Kidney (tissue), 14 donors: ENCODE data around the gene TBC1D9B. TPM values are rescaled to one million over a fixed set of nuclear protein-coding genes. Genes with fewer than 3 reads are reported as not detected.
A peak's percentile ranks its signal among the peaks of the same experiment; 100 is the strongest.

Source experiments
- DNase-seq, 5 donors: peaks; one replicate each; pipeline ENCODE4 v3.0.0-alpha.2; 2013 to 2020
- FAIRE-seq: peaks from 2 replicates; lab custom pipeline; 2012; peaks lifted over from hg19 to GRCh38; lab: Jason Lieb, UNC
- H3K27ac ChIP-seq, 2 donors: one replicate each; pipeline ENCODE4 v1.7.0; 2013; ENCODE audit warnings: low read depth in 2 of 2, low read length in 2 of 2, inconsistent platforms in 1 of 2
- H3K27me3 ChIP-seq: one replicate; pipeline ENCODE4 v1.7.1; 2013; ENCODE audit warnings: low read length, inconsistent platforms; ENCODE audit not compliant: control insufficient read depth, insufficient read depth
- H3K36me3 ChIP-seq, 3 donors: one replicate each; pipeline versions ENCODE4 v1.7.0 to v1.7.1; 2013; ENCODE audit warnings: low read length in 3 of 3, control low read depth in 1 of 3, inconsistent platforms in 1 of 3; ENCODE audit not compliant: insufficient read depth in 3 of 3, control insufficient read depth in 2 of 3
- H3K4me1 ChIP-seq, 3 donors: one replicate each; pipeline versions ENCODE4 v1.7.0 to v1.7.1; 2013; ENCODE audit warnings: low read length in 3 of 3, inconsistent platforms in 1 of 3, low read depth in 1 of 3; ENCODE audit not compliant: control insufficient read depth in 2 of 3, insufficient read depth in 2 of 3
- H3K4me3 ChIP-seq, 3 donors: one replicate each; pipeline versions ENCODE4 v1.7.0 to v1.8.1; 2013; ENCODE audit warnings: low read length in 3 of 3, control low read depth in 1 of 3, inconsistent platforms in 1 of 3
- H3K9ac ChIP-seq, 3 donors: one replicate each; pipeline versions ENCODE4 v1.7.0 to v1.7.1; 2013; ENCODE audit warnings: low read length in 3 of 3, control low read depth in 1 of 3, inconsistent platforms in 1 of 3
- H3K9me3 ChIP-seq, 3 donors: one replicate each; pipeline versions ENCODE4 v1.7.0 to v1.7.1; 2013; ENCODE audit warnings: low read length in 3 of 3, control low read depth in 1 of 3, inconsistent platforms in 1 of 3; ENCODE audit not compliant: control insufficient read depth in 2 of 3, insufficient read depth in 1 of 3
- intact Hi-C: fragments of 100-400 bp; cut with DNase I; formaldehyde crosslinking; loops from one replicate; pipeline ENCODE4 v1.11.1; 2022
- polyA plus RNA-seq: library from polyadenylated mRNA; stranded (reverse); fragments of 350-450 nt; fragmentation: Illumina TruSeq; extraction: RNeasy Lipid Tissue Mini Kit (QIAGEN cat#74804); gene quantifications from one replicate; pipeline ENCODE4 v1.2.3, GENCODE V29; 2014; ENCODE audit warnings: low read depth, low replicate concordance; ENCODE audit not compliant: insufficient read depth
- total RNA-seq: library from RNA; stranded (reverse); fragmentation: NEBNext Ultra II Directional; extraction: Animal tissue kit (Norgen Biotek cat#: 25700); gene quantifications from one replicate; pipeline ENCODE4 v1.2.1, GENCODE V29; 2021
- TF ChIP-seq, protein P1 (sequence below): IDR thresholded peaks from 3 replicates; pipeline ENCODE4 v1.5.1; 2012; ENCODE audit warnings: mild to moderate bottlenecking, moderate library complexity, borderline replicate concordance; ENCODE audit not compliant: insufficient read depth; ENCODE audit errors: extremely low read depth
- donor health status: control.
- donor health status: control.
- donor health status: control.
- donor health status: control.
- donor health status: control.
- donor health status: DM: yes; HTN: yes; CAD: no.
- donor health status: Normal renal cell carcinoma (clear cell type).

TBC1D9B gene
- total and polyA plus RNA-seq, 2 donors from 2014 or later, result 49.5 to 117 TPM

- Histone ChIP-seq H3K36me3 (peaks cover 2 to 4% (median 4%) of the 10 kb centered on the region in 3 donors), H3K9me3 (no peaks in the 10 kb centered on the region), H3K27ac (no peak overlapping the region), H3K27me3 (no peaks in the 10 kb centered on the region), H3K9ac (peak overlapping the region in 1 of 3 donors; percentile 53), H3K4me1 (peaks cover 0 to 6% (median 0%) of the 10 kb centered on the region in 3 donors), H3K4me3 (no peak overlapping the region)
- no peak for FAIRE-seq
- intact Hi-C loops, result no loop called here
- TF ChIP-seq, protein P1, sequence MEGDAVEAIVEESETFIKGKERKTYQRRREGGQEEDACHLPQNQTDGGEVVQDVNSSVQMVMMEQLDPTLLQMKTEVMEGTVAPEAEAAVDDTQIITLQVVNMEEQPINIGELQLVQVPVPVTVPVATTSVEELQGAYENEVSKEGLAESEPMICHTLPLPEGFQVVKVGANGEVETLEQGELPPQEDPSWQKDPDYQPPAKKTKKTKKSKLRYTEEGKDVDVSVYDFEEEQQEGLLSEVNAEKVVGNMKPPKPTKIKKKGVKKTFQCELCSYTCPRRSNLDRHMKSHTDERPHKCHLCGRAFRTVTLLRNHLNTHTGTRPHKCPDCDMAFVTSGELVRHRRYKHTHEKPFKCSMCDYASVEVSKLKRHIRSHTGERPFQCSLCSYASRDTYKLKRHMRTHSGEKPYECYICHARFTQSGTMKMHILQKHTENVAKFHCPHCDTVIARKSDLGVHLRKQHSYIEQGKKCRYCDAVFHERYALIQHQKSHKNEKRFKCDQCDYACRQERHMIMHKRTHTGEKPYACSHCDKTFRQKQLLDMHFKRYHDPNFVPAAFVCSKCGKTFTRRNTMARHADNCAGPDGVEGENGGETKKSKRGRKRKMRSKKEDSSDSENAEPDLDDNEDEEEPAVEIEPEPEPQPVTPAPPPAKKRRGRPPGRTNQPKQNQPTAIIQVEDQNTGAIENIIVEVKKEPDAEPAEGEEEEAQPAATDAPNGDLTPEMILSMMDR, result no peak
- peak in 3 of 5 donors; percentile 12 to 79 (median 59) for DNase-seq
Measured at GRCh38 chr5:179908528-179908927, 831 bp upstream of the TBC1D9B start.

DNA sequence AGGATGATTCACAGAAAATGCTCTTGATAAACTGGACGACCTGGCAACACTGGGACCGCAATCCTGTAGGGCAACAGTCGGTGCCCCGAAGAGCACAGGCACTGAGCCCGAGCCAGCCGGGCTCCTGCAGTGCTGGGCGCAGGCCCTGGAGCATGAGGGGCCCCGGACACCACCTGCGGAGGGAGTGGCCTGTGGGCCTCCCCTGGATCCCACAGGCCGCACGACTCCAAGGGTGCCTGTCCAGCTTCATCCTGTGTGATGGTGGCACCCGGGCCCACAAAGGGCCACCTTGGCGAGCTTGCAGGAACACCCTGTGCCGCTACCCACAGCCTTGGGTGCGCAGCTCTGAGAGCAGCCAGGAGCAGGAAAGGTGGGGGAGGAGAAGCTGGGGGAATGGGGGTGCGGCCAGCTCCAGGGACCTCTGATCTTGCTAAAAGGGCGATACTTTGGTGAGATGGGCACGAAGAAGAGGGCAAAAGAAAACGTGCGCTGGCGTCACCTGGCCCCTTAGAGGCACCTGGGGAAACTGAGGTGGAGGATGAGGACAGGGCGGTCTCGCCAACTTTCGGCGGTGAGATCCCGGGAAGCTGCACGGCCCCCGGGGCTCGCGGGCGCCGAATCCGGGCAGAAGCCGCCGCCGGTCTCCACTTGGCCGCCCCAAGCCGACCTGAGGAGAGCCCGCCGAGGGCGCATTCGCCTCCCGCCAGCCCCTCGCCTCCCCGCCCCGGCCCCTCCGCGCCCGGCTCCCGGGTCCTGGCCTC lies 722 bp downstream of the TBC1D9B start:
- Histone ChIP-seq H3K9ac (peak overlapping the region in 2 of 3 donors; percentile 36 to 69), H3K4me1 (peaks cover 0 to 6% (median 0%) of the 10 kb centered on the region in 3 donors), H3K4me3 (peak overlapping the region; percentile 55 to 75 (median 58)), H3K9me3 (no peaks in the 10 kb centered on the region), H3K27ac (no peak overlapping the region), H3K36me3 (peaks cover 3 to 10% (median 7%) of the 10 kb centered on the region in 3 donors), H3K27me3 (no peaks in the 10 kb centered on the region)
- FAIRE-seq, result no peak
- DNase-seq, result peak; percentile 24 to 82 (median 39)
- TF ChIP-seq, protein P1, result no peak
- intact Hi-C loops, result no loop called here

DNA sequence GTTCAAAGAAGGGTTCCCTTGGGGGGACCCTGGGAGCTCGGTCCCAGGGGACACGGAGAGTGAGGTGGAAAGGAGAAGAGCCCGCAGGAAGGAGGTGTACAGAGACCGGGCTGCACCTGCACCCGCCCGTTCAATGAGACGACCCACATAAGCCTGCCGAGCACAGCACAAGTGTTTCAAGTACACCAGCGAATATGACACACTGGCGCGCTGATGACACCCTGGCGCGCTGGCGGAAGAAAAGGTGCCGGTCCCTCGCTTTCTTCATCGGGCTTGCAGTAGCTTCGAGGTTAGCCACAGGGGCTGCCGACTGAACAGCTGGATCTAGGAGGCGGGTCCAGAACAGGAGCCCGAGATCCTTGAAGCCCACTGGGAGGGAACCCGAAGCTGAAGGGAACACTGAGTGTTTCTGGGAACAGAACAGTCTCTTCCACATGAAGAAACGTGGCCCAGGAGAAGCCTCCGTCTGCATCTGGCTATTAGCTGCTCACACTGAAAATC lies 1.4 kb downstream of the TBC1D9B start:
- Histone ChIP-seq H3K4me3 (peak overlapping the region in 2 of 3 donors; percentile 55 to 75), H3K27me3 (no peaks in the 10 kb centered on the region), H3K4me1 (peaks cover 0 to 6% (median 0%) of the 10 kb centered on the region in 3 donors), H3K9me3 (no peaks in the 10 kb centered on the region), H3K9ac (peak overlapping the region in 1 of 3 donors; percentile 69), H3K36me3 (peaks cover 3 to 10% (median 7%) of the 10 kb centered on the region in 3 donors), H3K27ac (no peak overlapping the region)
- intact Hi-C loops, result no loop called here
- TF ChIP-seq, protein P1, result no peak
- FAIRE-seq (no peak), DNase-seq (peak in 1 of 5 donors; percentile 67)
